ENCODE data around the gene PPP2R1B. TPM values are rescaled to one million over a fixed set of nuclear protein-coding genes. Genes with fewer than 3 reads are reported as not detected.

Gene PPP2R1B
- total and polyA plus RNA-seq, 11 donors = 4.2 to 99.9 (median 7.9) TPM

DNA sequence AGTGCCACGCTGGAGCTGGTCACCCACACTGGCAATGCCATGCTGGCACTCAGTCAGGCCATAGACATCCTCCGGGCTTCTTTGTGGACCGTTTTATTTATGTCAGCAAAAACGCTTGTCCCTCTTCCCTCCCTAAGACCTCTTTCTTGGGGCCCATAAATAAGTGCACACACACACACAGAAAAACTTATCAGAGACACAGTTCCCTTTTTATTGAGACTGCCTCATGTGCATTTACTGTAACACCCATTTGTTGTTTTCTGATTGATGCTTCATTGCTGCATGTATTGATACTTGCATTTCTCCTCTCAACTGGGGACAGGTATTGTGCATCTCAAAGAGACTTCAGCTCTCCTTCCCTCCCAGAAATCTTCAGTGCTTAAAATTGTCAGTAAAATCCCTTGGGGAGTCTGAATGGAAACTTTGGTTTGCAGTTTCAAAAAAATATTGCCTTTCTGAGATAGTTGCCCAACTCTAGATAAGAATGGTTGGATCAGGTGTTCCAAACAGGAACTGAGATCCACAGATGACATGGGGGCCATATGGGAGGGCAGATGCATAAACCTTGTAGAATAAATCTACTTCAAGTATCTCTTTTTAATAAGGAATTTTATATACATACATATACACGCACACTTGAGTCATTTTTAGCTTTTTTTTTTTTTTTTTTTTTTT, 50.9 kb downstream of the PPP2R1B start:
- no peak overlapping the region for H3K27ac ChIP-seq
- peaks cover 0 to 89% (median 69%) of the 10 kb centered on the region in 9 donors for H3K36me3 ChIP-seq
- no peak overlapping the region for H3K4me3 ChIP-seq
- H3K4me1 ChIP-seq = peaks cover 0 to 25% (median 4%) of the 10 kb centered on the region in 12 donors
- no peaks in the 10 kb centered on the region for H3K9me3 ChIP-seq
- no peak for ATAC-seq
- no peak for TF ChIP-seq CTCF (IDR thresholded peaks at IDR 0.05)
- no peak for TF ChIP-seq POLR2A (IDR thresholded peaks at IDR 0.05)
- DNase-seq = no peak
- intact Hi-C loops (cut with DNase I) = loop anchor here in 2 of 10 donors (10.0 kb wide), 2 partner anchors 50 to 60 kb away; partner anchors contain the start of gene PPP2R1B (in 1 of the 2)
- H3K27me3 ChIP-seq = no peaks in the 10 kb centered on the region
- WGBS, 4 donors = 82 to 87% (median 83%) methylated on average over 5 of the region's 5 CpGs

DNA sequence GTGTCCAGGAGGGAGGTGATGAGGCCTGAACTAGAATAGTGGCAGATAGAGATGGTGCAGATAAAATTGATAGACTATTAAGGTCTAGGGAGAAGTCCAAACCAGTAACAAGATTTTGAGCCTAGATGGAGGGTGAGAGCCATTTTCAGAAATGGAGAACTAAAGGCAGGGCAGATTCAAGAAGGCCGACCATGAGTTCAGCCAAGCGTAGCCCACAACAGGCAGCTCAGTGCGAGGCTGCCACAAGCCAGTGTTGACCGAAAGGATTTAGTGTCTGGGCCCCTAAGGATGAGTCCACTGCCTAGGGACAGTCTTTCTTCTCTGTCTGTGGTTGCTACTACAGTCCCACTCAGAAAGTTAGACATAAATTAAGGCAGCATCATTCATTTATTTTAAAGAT, 51.7 kb downstream of the PPP2R1B start:
- peaks cover 0 to 89% (median 68%) of the 10 kb centered on the region in 9 donors for H3K36me3 ChIP-seq
- H3K27ac ChIP-seq = no peak overlapping the region
- ATAC-seq (no peak), DNase-seq (no peak)
- H3K4me3 ChIP-seq = no peak overlapping the region
- TF ChIP-seq CTCF (IDR thresholded peaks at IDR 0.05) = no peak
- TF ChIP-seq POLR2A (IDR thresholded peaks at IDR 0.05) = no peak
- H3K27me3 ChIP-seq = no peaks in the 10 kb centered on the region
- 94 to 98% (median 96%) methylated on average over 4 of the region's 4 CpGs for WGBS, 4 donors
- H3K4me1 ChIP-seq = peaks cover 0 to 25% (median 4%) of the 10 kb centered on the region in 12 donors
- intact Hi-C loops (cut with DNase I) = loop anchor here in 2 of 10 donors (10.0 kb wide), 2 partner anchors 50 to 60 kb away; partner anchors contain the start of gene PPP2R1B (in 1 of the 2)
- no peaks in the 10 kb centered on the region for H3K9me3 ChIP-seq

DNA sequence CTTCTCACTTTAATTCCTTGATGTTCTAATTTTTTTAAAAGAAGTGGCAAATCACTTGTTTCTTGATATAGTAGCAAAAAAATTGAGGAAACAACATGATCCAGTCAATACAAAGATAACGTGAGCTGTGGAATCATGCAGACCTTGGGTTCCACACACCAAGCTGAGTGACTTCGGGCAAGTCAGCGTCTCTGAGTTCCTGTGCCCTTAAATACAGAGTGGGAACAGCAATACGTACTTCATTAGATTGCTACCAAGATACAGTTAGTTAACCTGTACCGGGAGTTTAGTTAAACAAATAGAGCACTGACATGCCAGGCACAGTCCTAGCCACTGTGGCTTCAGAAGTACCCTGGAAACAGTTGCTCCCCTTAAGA, 58.5 kb downstream of the PPP2R1B start:
- no peak for ATAC-seq
- Histone ChIP-seq H3K27me3 (no peaks in the 10 kb centered on the region), H3K4me1 (peaks cover 0 to 22% (median 10%) of the 10 kb centered on the region in 12 donors), H3K9me3 (no peaks in the 10 kb centered on the region), H3K36me3 (peaks cover 0 to 93% (median 77%) of the 10 kb centered on the region in 9 donors), H3K27ac (peak overlapping the region in 5 of 12 donors; percentile 17 to 53 (median 38)), H3K4me3 (no peak overlapping the region)
- WGBS, 4 donors = 86 to 95% (median 90%) methylated on average over 5 of the region's 5 CpGs
- intact Hi-C loops (cut with DNase I) = loop anchor here in 1 of 10 donors (10.0 kb wide), 1 partner anchor 103 kb away; the partner anchor contains the start of gene SIK2
- TF ChIP-seq CTCF (IDR thresholded peaks at IDR 0.05) (no peak), POLR2A (IDR thresholded peaks at IDR 0.05) (no peak)
- DNase-seq = no peak

DNA sequence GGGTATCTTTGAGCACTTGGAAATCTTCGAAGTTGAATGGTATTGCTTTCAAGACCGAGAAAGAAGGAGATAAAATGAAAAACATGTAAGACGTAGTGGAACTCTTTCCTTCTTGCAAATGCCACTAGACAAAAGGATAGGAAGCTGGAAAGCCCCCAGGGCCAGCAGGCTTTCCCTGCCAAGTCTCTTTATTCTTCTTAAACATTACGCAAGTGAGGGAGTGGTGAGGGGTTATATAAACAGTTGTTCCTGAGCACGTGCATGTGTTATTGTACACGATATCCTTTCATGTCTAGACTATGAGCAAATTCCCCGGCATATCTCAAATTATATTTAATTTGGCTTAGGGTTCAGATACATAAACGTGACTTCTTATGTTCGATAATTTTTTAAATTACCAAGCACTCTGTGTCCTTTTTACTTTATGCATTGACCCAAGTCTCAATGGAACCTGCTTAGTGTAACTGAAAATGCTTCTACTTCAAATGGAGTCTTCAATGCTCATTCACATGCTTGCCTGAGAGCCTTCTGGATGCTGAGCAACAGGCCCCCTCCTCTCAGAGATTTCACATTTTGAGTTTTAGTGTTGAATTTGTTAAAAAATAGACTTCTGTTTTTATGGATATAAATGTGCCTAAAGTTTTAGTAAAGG, 59.0 kb downstream of the PPP2R1B start:
- Histone ChIP-seq H3K4me1 (peaks cover 0 to 22% (median 10%) of the 10 kb centered on the region in 12 donors), H3K27me3 (no peaks in the 10 kb centered on the region), H3K4me3 (peak overlapping the region in 1 of 12 donors; percentile 11), H3K27ac (peak overlapping the region in 11 of 12 donors; percentile 17 to 66 (median 41)), H3K36me3 (peaks cover 0 to 93% (median 74%) of the 10 kb centered on the region in 9 donors), H3K9me3 (no peaks in the 10 kb centered on the region)
- intact Hi-C loops (cut with DNase I) = loop anchor here in 1 of 10 donors (10.0 kb wide), 1 partner anchor 102 kb away; the partner anchor contains the start of gene SIK2
- whole genome bisulfite sequencing, 4 donors = 40 to 56% (median 43%) methylated on average over 9 of the region's 9 CpGs
- DNase-seq (peak in 4 of 5 donors; percentile 51 to 64 (median 55)), ATAC-seq (peak; percentile 39 to 90 (median 66))
- no peak for TF ChIP-seq POLR2A (IDR thresholded peaks at IDR 0.05)
- TF ChIP-seq CTCF (IDR thresholded peaks at IDR 0.05) = no peak
